HepG2 (cell line): ENCODE results near the gene CPLX1. TPM values are rescaled to one million over a fixed set of nuclear protein-coding genes. Genes with fewer than 3 reads are reported as not detected.

Source experiments
- ATAC-seq: fragments of 200-7000 bp; cut with Tn5 transposase; 3 replicates; pipeline ENCODE4 v1.9.1; 2020; ENCODE audit warnings: mild to moderate bottlenecking, moderate library complexity
- BruUV-seq: library from RNA; stranded (reverse); fragments of 400-500 nt; replicated peaks from 2 replicates; lab custom pipeline; 2021; lab: Mats Ljungman, UMichigan
- CTCF ChIA-PET: fragments of 300-600 bp; formaldehyde crosslinking; extraction: SDS; loops from one replicate; lab custom pipeline; 2021; ENCODE audit warnings: low total read pairs, inconsistent platforms, low intra/inter-chr PET ratio; lab: Yijun Ruan, JAX
- POLR2A ChIA-PET: fragments of 350-600 bp; sonication (Branson Sonifier 250); formaldehyde crosslinking; loops from one replicate; lab custom pipeline; 2020; ENCODE audit warnings: antibody characterized with exemption, inconsistent platforms; lab: Yijun Ruan, JAX
- DNase-seq: peaks from one replicate; pipeline ENCODE4 v3.0.0-alpha.2; 2015; ENCODE audit warnings: low spot score
- FAIRE-seq: peaks from 3 replicates; lab custom pipeline; 2011; peaks lifted over from hg19 to GRCh38; lab: Jason Lieb, UNC
- H2AFZ ChIP-seq: one replicate; pipeline ENCODE4 v1.6.1; 2011; ENCODE audit warnings: low read length, inconsistent platforms
- H3K27ac ChIP-seq: fragments of 300-600 bp; 3 replicates; pipeline ENCODE4 v1.8.0; 2011; ENCODE audit warnings: mixed run types, mild to moderate bottlenecking, mixed read lengths, low read length, inconsistent platforms; ENCODE audit not compliant: insufficient read depth; ENCODE audit errors: extremely low read length
- H3K27me3 ChIP-seq, 2 experiments: fragments of 200-600 bp in 1 of 2; 2 replicates in 1 of 2; 3 replicates in 1 of 2; pipeline versions ENCODE4 v1.6.0 to v1.8.0; 2011; ENCODE audit warnings: low read length in 2 of 2, mild to moderate bottlenecking in 2 of 2, moderate library complexity in 2 of 2, inconsistent platforms in 1 of 2; ENCODE audit not compliant: insufficient read depth in 2 of 2, control insufficient read depth in 1 of 2
- H3K36me3 ChIP-seq, 2 experiments: fragments of 200-600 bp in 1 of 2; replicated peaks in 1 of 2; 2 replicates in 1 of 2; 3 replicates in 1 of 2; pipeline versions ENCODE4 v1.5.1 to v1.8.0; 2011; ENCODE audit warnings: low read length in 2 of 2, inconsistent platforms in 1 of 2; ENCODE audit not compliant: insufficient read depth in 2 of 2, control insufficient read depth in 1 of 2
- H3K4me1 ChIP-seq: 2 replicates; pipeline ENCODE4 v1.5.1; 2012; ENCODE audit warnings: low read length, inconsistent platforms; ENCODE audit not compliant: insufficient read depth
- H3K4me2 ChIP-seq: 2 replicates; pipeline ENCODE4 v1.6.0; 2011; ENCODE audit warnings: low read depth, low read length, inconsistent platforms
- H3K4me3 ChIP-seq, 3 experiments: fragments of 200-600 bp in 1 of 3; sonication (generic), shearing (Covaris generic) in 1 of 3; replicated peaks in 1 of 3; 2 replicates each; pipeline ENCODE4 v1.5.1; 2011 to 2016; ENCODE audit warnings: low read length in 3 of 3, inconsistent platforms in 2 of 3, low read depth in 2 of 3, mild to moderate bottlenecking in 2 of 3, control low read depth in 1 of 3, mixed read lengths in 1 of 3; ENCODE audit not compliant: insufficient read depth in 1 of 3
- H3K79me2 ChIP-seq: one replicate; pipeline ENCODE4 v1.6.1; 2011; ENCODE audit warnings: low read length, inconsistent platforms; ENCODE audit not compliant: insufficient read depth
- H3K9ac ChIP-seq: 2 replicates; pipeline ENCODE4 v1.6.0; 2011; ENCODE audit warnings: mild to moderate bottlenecking, low read depth, low read length, inconsistent platforms; ENCODE audit not compliant: insufficient read depth
- H3K9me3 ChIP-seq: 2 replicates; pipeline ENCODE4 v1.5.1; 2012; ENCODE audit warnings: mild to moderate bottlenecking, low read length
- H4K20me1 ChIP-seq: 2 replicates; pipeline ENCODE4 v1.6.0; 2011; ENCODE audit warnings: inconsistent platforms, mild to moderate bottlenecking, low read length, moderate library complexity; ENCODE audit not compliant: insufficient read depth
- HINFP ChIP-seq: sonication (generic); formaldehyde crosslinking; IDR thresholded peaks from 2 replicates; pipeline ENCODE4 v1.4.0; 2020; ENCODE audit warnings: low read depth, mild to moderate bottlenecking, missing genetic modification reagents
- ZNF343 ChIP-seq: sonication (generic); formaldehyde crosslinking; IDR thresholded peaks from 2 replicates; pipeline ENCODE4 v1.4.0; 2020; ENCODE audit warnings: mild to moderate bottlenecking, missing genetic modification reagents
- ZNF431 ChIP-seq: sonication (generic); formaldehyde crosslinking; IDR thresholded peaks from 2 replicates; pipeline ENCODE4 v1.9.0; 2022; ENCODE audit warnings: missing genetic modification reagents, low read depth, mild to moderate bottlenecking, borderline replicate concordance
- ZNF710 ChIP-seq: sonication (generic); formaldehyde crosslinking; IDR thresholded peaks from 2 replicates; pipeline ENCODE4 v1.5.0; 2020; ENCODE audit warnings: mild to moderate bottlenecking, missing genetic modification reagents, borderline replicate concordance
- ZNF790 ChIP-seq: sonication (generic); formaldehyde crosslinking; IDR thresholded peaks from 2 replicates; pipeline ENCODE4 v1.8.0; 2022; ENCODE audit warnings: missing genetic modification reagents, mild to moderate bottlenecking, borderline replicate concordance
- WGBS: methylation state at CpG from one replicate; pipeline ENCODE4 v1.1.6; 2017; ENCODE audit warnings: low lambda C conversion rate; 5-methylcytosine and 5-hydroxymethylcytosine counted together
- in situ Hi-C: cut with HindIII; loops from 2 replicates; pipeline ENCODE4 v1.10.0; 2017; ENCODE audit warnings: low pct_unique_long_range_greater_than_20kb; ENCODE audit not compliant: extremely low pct_ligation_motif_present
- intact Hi-C: fragments of 100-400 bp; cut with micrococcal nuclease; formaldehyde crosslinking; loops from one replicate; pipeline ENCODE4 v1.10.0; 2022; ENCODE audit not compliant: unreplicated experiment
- polyA plus RNA-seq, 8 experiments: library from polyadenylated mRNA; depleted of rRNA in 3 of 8; stranded (reverse) in 7 of 8; unstranded in 1 of 8; fragments of >200 nt; fragmentation: Illumina TruSeq in 4 of 8; extraction: Trizol in 4 of 8; gene quantifications; 2 replicates each; pipeline versions ENCODE4 v1.2.1 to v1.2.3, GENCODE V29; 2011 to 2016; ENCODE audit warnings: low read depth in 4 of 8, missing spikeins in 1 of 8, mixed read lengths in 1 of 8; ENCODE audit not compliant: insufficient read depth in 1 of 8
- total RNA-seq, 5 experiments: library from RNA; depleted of rRNA; stranded (reverse); fragments of >200 nt; fragmentation: Illumina TruSeq; extraction: Trizol; gene quantifications; 2 replicates each; pipeline ENCODE4 v1.2.3, GENCODE V29; 2016; ENCODE audit warnings: low read depth in 1 of 5

The CPLX1 gene
- total and polyA plus RNA-seq, 2 of the 13 experiments (the other 11 are each of a cell fraction or from before 2014, with no cell fraction given): 0.18 TPM

GRCh38 chr4:772118-772517, 53.8 kb downstream of the CPLX1 start:
- in situ Hi-C loops: no loop called here
- peaks cover 12 to 53% of the 10 kb centered on the region in 2 experiments for H3K36me3 ChIP-seq
- ATAC-seq (no peak), DNase-seq (no peak), FAIRE-seq (no peak)
- H3K9ac ChIP-seq: no peak overlapping the region
- BruUV-seq: no TSS peak
- intact Hi-C loops: no loop called here
- H3K4me1 ChIP-seq: peaks cover 18% of the 10 kb centered on the region
- ChIA-PET CTCF (no interaction called here), POLR2A (no interaction called here)
- WGBS: 75% methylated on average over 6 of the region's 7 CpGs
- H2AFZ ChIP-seq: no peak overlapping the region
- H3K27ac ChIP-seq: peak overlapping the region; percentile 22
- no peak overlapping the region for H3K4me2 ChIP-seq
- peaks cover 45% of the 10 kb centered on the region for H4K20me1 ChIP-seq
- TF ChIP-seq ZNF790 (CRISPR knock-in tag) (no peak), ZNF343 (CRISPR knock-in tag) (no peak), HINFP (CRISPR knock-in tag) (no peak)
- H3K4me3 ChIP-seq: no peak overlapping the region
- no peaks in the 10 kb centered on the region for H3K27me3 ChIP-seq
- no peaks in the 10 kb centered on the region for H3K9me3 ChIP-seq
- H3K79me2 ChIP-seq: peaks cover 58% of the 10 kb centered on the region

- H3K27ac ChIP-seq: peak overlapping the region; percentile 22
- no peak overlapping the region for H3K4me2 ChIP-seq
- POLR2A ChIA-PET: no interaction called here
- ATAC-seq (no peak; the same call in 2 of the 3 replicates), FAIRE-seq (no peak), DNase-seq (no peak)
- peaks cover 12 to 55% of the 10 kb centered on the region in 2 experiments for H3K36me3 ChIP-seq
- peaks cover 39% of the 10 kb centered on the region for H4K20me1 ChIP-seq
- H3K4me3 ChIP-seq: no peak overlapping the region
- H2AFZ ChIP-seq: no peak overlapping the region
- CTCF ChIA-PET: no interaction called here
- in situ Hi-C loops (no loop called here), intact Hi-C loops (no loop called here)
- H3K9me3 ChIP-seq: no peaks in the 10 kb centered on the region
- H3K27me3 ChIP-seq: no peaks in the 10 kb centered on the region
- 83% methylated on average over 6 of the region's 6 CpGs for WGBS
- peaks cover 52% of the 10 kb centered on the region for H3K79me2 ChIP-seq
- H3K4me1 ChIP-seq: peaks cover 13% of the 10 kb centered on the region
- no TSS peak for BruUV-seq
- no peak overlapping the region for H3K9ac ChIP-seq
- no peak for TF ChIP-seq ZNF431
- no peak for TF ChIP-seq ZNF710 (CRISPR knock-in tag)
Observed at GRCh38 chr4:771464-771863, 54.5 kb downstream of the CPLX1 start.
